OCI-LY1 (cell line): ENCODE measurements around the gene IL1RAP.

Experiments
- H2AFZ ChIP-seq: fragments of 200-600 bp; sonication (generic), shearing (Covaris generic); 2 replicates; pipeline ENCODE4 v1.6.0; 2014; ENCODE audit warnings: antibody characterized with exemption, mild to moderate bottlenecking, low read length
- H3F3A ChIP-seq: fragments of 200-600 bp; sonication (generic), shearing (Covaris generic); 2 replicates; pipeline ENCODE4 v1.6.0; 2014; ENCODE audit warnings: mild to moderate bottlenecking, antibody characterized with exemption, low read length, moderate library complexity; ENCODE audit not compliant: insufficient read depth
- H3K27ac ChIP-seq: fragments of 200-600 bp; sonication (generic); 2 replicates; pipeline ENCODE4 v1.5.1; 2014; ENCODE audit warnings: low read length, mixed run types, mild to moderate bottlenecking, low read depth; ENCODE audit not compliant: poor library complexity, severe bottlenecking
- H3K27me3 ChIP-seq: fragments of 200-600 bp; sonication (generic); 2 replicates; pipeline ENCODE4 v1.6.0; 2014; ENCODE audit warnings: antibody characterized with exemption, mild to moderate bottlenecking, low read length, moderate library complexity; ENCODE audit not compliant: insufficient read depth
- H3K36me3 ChIP-seq: fragments of 200-600 bp; sonication (generic); 2 replicates; pipeline ENCODE4 v1.6.1; 2014; ENCODE audit warnings: mild to moderate bottlenecking, antibody characterized with exemption, low read length, moderate library complexity, mixed read lengths; ENCODE audit not compliant: insufficient read depth
- H3K4me1 ChIP-seq: fragments of 200-600 bp; sonication (generic); 2 replicates; pipeline ENCODE4 v1.5.1; 2014; ENCODE audit warnings: mild to moderate bottlenecking, low read length, moderate library complexity; ENCODE audit not compliant: insufficient read depth, severe bottlenecking
- H3K4me2 ChIP-seq: fragments of 200-600 bp; sonication (generic), shearing (Covaris generic); 2 replicates; pipeline ENCODE4 v1.6.1; 2014; ENCODE audit warnings: low read length
- H3K4me3 ChIP-seq: fragments of 200-600 bp; sonication (generic); 2 replicates; pipeline ENCODE4 v1.5.1; 2014; ENCODE audit warnings: low read length, low read depth, mild to moderate bottlenecking, mixed read lengths; ENCODE audit not compliant: poor library complexity, severe bottlenecking
- H3K79me2 ChIP-seq: fragments of 200-600 bp; shearing (Covaris generic); 2 replicates; pipeline ENCODE4 v1.6.1; 2016; ENCODE audit warnings: mixed run types, low read length, mixed read lengths; ENCODE audit not compliant: insufficient read depth
- H3K9ac ChIP-seq: fragments of 200-600 bp; sonication (generic), shearing (Covaris generic); 2 replicates; pipeline ENCODE4 v1.6.1; 2014; ENCODE audit warnings: mild to moderate bottlenecking, low read length, mixed read lengths
- H3K9me2 ChIP-seq: fragments of 200-600 bp; sonication (generic), shearing (Covaris generic); 2 replicates; pipeline ENCODE4 v1.6.1; 2014; ENCODE audit warnings: low read depth, mild to moderate bottlenecking, low read length, mixed read lengths
- H3K9me3 ChIP-seq: fragments of 200-600 bp; shearing (Covaris generic); 2 replicates; pipeline ENCODE4 v1.6.1; 2014; ENCODE audit warnings: low read length, mixed read lengths
- H4K20me1 ChIP-seq: fragments of 200-600 bp; sonication (generic), shearing (Covaris generic); 2 replicates; pipeline ENCODE4 v1.6.0; 2016; ENCODE audit warnings: mild to moderate bottlenecking, low read length; ENCODE audit not compliant: insufficient read depth
- EZH2 ChIP-seq: fragments of 200-600 bp; sonication (generic), shearing (Covaris generic); IDR thresholded peaks from 2 replicates; pipeline ENCODE4 v1.8.0; 2017; ENCODE audit warnings: borderline replicate concordance, mixed run types, mild to moderate bottlenecking, antibody characterized with exemption, low read length, moderate library complexity, mixed read lengths
- TF ChIP-seq, protein P1 (sequence below): fragments of 200-600 bp; sonication (generic), shearing (Covaris generic); IDR thresholded peaks from 2 replicates; pipeline ENCODE4 v1.5.1; 2017; ENCODE audit warnings: mild to moderate bottlenecking, antibody characterized with exemption, low read length, moderate library complexity, mixed read lengths

IL1RAP gene

DNA sequence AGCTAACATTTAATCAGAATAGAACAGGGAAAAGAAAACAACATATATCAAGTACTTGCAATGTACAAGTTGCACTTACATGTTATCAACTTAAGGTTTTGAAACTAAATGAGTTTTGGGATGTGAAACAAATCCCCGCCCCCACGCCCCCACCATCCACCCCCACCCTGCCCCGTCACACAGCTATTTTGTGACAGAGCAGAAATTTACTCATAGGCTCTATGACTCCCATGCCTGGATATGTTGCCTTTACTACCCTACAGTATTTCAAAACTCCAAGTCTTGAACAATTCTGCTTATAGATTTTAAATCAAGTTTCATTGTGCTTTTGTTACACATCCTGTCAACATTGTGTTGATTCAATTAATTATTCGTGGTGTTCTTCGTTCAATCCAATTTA, 18.1 kb upstream of the IL1RAP start:
- no peaks in the 10 kb centered on the region for H3F3A ChIP-seq
- H3K4me3 ChIP-seq: no peak overlapping the region
- H3K9me3 ChIP-seq: no peaks in the 10 kb centered on the region
- H3K79me2 ChIP-seq: no peaks in the 10 kb centered on the region
- no peaks in the 10 kb centered on the region for H4K20me1 ChIP-seq
- H3K27me3 ChIP-seq: no peaks in the 10 kb centered on the region
- no peak for TF ChIP-seq EZH2
- TF ChIP-seq, protein P1, sequence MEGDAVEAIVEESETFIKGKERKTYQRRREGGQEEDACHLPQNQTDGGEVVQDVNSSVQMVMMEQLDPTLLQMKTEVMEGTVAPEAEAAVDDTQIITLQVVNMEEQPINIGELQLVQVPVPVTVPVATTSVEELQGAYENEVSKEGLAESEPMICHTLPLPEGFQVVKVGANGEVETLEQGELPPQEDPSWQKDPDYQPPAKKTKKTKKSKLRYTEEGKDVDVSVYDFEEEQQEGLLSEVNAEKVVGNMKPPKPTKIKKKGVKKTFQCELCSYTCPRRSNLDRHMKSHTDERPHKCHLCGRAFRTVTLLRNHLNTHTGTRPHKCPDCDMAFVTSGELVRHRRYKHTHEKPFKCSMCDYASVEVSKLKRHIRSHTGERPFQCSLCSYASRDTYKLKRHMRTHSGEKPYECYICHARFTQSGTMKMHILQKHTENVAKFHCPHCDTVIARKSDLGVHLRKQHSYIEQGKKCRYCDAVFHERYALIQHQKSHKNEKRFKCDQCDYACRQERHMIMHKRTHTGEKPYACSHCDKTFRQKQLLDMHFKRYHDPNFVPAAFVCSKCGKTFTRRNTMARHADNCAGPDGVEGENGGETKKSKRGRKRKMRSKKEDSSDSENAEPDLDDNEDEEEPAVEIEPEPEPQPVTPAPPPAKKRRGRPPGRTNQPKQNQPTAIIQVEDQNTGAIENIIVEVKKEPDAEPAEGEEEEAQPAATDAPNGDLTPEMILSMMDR: no peak
- no peaks in the 10 kb centered on the region for H3K36me3 ChIP-seq
- H3K27ac ChIP-seq: no peak overlapping the region
- H3K4me2 ChIP-seq: no peak overlapping the region
- no peak overlapping the region for H2AFZ ChIP-seq
- H3K9me2 ChIP-seq: no peaks in the 10 kb centered on the region; the same call in 1 of the 2 replicates
- no peaks in the 10 kb centered on the region for H3K4me1 ChIP-seq
- no peak overlapping the region for H3K9ac ChIP-seq

DNA sequence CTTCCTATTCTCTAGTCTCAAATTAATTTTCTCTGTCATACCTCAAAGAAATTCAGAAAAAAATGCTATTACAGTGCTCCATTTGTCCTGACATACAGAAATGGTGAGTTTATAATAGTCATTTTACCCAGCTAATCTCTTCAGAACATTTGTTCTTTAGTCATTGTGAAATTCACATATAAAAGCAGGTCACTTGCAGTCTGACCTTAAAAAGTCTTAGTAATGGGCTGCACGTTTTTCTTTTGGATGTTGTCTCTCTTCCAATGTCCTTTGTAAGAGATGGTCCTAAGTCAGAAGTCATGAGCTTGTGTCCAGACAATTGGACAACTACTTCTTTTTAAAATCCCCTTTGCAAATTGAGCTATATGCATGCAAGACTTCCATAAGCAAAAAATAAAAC, 17.0 kb upstream of the IL1RAP start:
- Histone ChIP-seq H3K9me2 (no peaks in the 10 kb centered on the region; the same call in 1 of the 2 replicates), H3K27me3 (no peaks in the 10 kb centered on the region), H3K4me1 (no peaks in the 10 kb centered on the region), H2AFZ (no peak overlapping the region), H3K27ac (no peak overlapping the region), H3K79me2 (no peaks in the 10 kb centered on the region), H4K20me1 (no peaks in the 10 kb centered on the region), H3F3A (no peaks in the 10 kb centered on the region), H3K36me3 (no peaks in the 10 kb centered on the region), H3K9me3 (no peaks in the 10 kb centered on the region), H3K4me3 (no peak overlapping the region), H3K9ac (no peak overlapping the region), H3K4me2 (no peak overlapping the region)
- TF ChIP-seq, protein P1: no peak
- TF ChIP-seq EZH2: no peak

DNA sequence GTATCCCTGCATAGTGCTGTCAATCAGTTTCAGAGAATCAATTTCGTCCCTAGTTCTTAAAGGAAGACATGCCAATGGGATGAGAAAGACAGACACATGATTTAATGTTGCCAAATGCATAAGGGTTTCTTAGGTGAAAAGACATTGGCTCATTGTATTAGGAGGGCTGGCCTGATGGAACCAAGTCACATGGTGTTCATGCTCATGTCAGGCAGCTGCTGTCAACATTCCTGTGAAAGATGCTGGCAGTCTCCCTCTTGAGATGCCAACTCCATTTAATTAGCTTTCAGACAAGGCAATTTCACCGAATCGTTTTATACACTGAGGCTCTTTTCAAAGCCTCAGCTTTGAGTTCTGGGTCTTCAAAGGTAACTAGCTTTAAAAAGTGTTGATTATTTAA, 16.1 kb upstream of the IL1RAP start:
- no peaks in the 10 kb centered on the region for H3K9me3 ChIP-seq
- H3K9ac ChIP-seq: no peak overlapping the region
- H4K20me1 ChIP-seq: no peaks in the 10 kb centered on the region
- no peaks in the 10 kb centered on the region for H3K79me2 ChIP-seq
- no peak overlapping the region for H3K27ac ChIP-seq
- TF ChIP-seq EZH2: no peak
- TF ChIP-seq, protein P1: no peak
- H3K36me3 ChIP-seq: no peaks in the 10 kb centered on the region
- no peaks in the 10 kb centered on the region for H3K4me1 ChIP-seq
- no peak overlapping the region for H3K4me2 ChIP-seq
- no peaks in the 10 kb centered on the region for H3K27me3 ChIP-seq
- H3K4me3 ChIP-seq: no peak overlapping the region
- H2AFZ ChIP-seq: no peak overlapping the region
- H3F3A ChIP-seq: no peaks in the 10 kb centered on the region
- no peaks in the 10 kb centered on the region; the same call in 1 of the 2 replicates for H3K9me2 ChIP-seq
